Measurements from ENCODE around the gene MAP7D1. TPM values are rescaled to one million over a fixed set of nuclear protein-coding genes. Genes with fewer than 3 reads are reported as not detected.
A peak's percentile ranks its signal among the peaks of the same experiment; 100 is the strongest.
"Not testable (repeated sequence)": the region's sequence is repeated elsewhere in the genome, so short reads cannot be mapped to it uniquely, and the experiment has no call there.

MAP7D1 gene
- polyA plus RNA-seq, 1 donor, result 54.7 TPM

DNA sequence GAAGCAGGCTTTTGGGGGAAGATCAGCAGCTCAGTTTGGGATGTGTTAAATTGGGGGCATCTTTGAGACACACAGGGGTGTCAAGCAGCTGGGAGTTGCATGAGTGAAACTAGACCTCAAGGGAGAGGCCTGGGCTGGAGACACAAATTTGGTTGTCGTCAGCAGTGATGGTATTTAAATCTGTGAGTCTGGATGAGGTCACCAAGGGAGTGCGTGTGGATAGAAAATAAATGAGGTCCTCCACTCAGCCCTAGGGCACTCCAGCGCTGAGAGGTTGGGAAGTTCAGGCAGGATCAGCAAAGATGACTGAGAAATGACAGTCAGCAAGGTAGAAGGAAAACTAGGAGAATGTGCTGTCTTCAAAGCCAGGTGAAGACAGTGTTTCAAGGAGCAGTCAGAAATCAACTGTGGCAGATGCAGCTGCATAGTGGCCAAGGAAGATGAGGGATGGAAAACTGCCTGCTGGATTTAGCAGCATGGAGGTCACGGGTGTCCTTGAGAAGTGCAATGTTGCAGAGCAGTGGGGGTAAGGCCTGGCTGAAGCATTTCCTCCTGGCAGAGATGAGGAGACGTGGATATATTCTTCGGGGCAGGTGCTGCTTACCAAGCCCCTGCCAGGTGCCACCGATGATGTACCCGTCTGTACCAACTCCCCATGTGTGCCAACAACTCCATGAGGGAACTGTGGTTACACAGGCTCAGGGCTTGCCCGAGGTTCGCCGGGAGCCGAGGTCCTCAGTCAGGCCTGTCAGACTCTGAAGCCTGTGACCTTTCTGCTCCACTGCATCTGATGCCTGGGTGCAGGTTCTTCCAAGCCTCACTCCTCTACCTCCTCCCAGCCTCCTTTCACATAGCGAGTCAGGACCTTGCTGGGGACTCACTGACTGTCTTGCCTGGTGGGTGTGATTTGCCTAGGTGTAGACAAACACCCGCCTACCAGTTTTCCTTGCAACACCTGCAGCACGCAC, 11.3 kb downstream of the MAP7D1 start:
- no peak for DNase-seq

GRCh38 chr1:36168514-36168913, 12.6 kb downstream of the MAP7D1 start:
- DNase-seq, result no peak

- DNase-seq, result no peak
Measured at GRCh38 chr1:36170643-36171412, 14.9 kb downstream of the MAP7D1 start.

GRCh38 chr1:36172017-36172747, 16.2 kb downstream of the MAP7D1 start:
- DNase-seq, result no peak

- DNase-seq, result no peak
Measured at GRCh38 chr1:36172983-36173382, 17.0 kb downstream of the MAP7D1 start.

DNA sequence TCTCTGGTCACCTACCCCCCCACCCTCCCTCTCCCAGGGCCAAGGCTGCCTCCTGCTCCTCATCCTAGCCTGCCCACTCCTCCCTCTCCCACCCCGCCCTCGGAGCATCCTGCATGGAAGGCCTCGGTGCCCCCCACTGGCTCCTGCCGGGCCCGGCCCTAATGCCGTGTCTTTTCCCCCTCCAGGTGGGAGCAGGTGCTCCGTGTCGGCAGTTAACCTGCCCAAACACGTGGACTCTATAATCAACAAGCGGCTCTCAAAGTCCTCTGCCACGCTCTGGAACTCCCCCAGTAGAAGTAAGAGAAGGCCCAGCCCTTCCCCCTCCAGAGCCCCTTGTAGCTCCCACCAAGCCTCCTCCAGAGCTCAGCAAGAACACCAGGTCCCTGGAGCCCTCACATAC, 18.8 kb downstream of the MAP7D1 start:
- DNase-seq, result no peak

DNA sequence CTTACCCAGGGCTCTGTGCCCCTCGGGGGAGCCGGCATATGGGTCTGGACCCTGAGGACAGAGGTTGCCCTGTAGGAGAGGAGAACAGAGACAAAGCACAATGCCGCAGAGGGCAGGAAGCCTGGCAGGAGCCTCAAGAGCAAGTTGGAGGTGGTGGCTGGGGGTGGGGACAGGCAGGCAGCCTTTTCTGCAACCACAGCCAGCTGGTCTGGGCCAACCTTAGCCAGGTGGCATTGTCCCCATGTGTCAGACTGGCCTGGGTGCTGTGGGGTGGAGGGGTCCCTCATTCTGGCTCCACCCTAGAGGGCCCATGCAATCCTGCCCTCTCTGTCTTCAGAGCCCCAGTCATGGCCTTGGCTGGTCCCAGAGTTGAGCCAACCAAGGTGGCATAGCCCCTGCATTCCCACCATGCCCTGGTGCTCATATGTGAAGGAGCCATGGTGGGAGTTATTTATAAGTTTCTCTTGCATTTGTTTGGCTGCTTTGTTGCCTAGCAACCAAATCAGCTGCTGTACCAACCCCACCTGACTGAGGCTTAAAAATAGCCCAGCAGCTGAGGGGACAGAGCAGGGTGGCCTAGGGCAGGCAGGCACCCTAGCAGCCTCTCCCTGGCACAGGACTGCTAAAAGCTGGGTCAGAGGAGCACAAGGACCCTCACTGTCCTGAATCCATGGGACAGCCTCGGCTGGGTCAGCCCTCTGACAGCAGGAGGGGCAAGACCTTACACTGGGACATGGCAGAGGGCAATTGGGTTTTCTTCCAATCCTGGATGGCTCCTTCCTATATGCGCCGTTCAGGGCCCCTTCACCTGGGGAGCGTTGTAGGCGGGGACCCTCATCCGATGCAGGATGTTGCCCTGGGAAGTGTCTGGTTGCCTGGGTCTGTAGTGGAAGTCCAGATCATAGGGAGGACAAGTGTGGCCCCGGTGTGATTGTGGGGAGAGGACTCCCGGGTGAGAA, 19.5 kb downstream of the MAP7D1 start:
- no peak for DNase-seq

GRCh38 chr1:36176106-36176949, 20.4 kb downstream of the MAP7D1 start:
- DNase-seq, result no peak

GRCh38 chr1:36177589-36178431, 21.9 kb downstream of the MAP7D1 start:
- no peak for DNase-seq

GRCh38 chr1:36178471-36179219, 22.7 kb downstream of the MAP7D1 start:
- no peak for DNase-seq

DNA sequence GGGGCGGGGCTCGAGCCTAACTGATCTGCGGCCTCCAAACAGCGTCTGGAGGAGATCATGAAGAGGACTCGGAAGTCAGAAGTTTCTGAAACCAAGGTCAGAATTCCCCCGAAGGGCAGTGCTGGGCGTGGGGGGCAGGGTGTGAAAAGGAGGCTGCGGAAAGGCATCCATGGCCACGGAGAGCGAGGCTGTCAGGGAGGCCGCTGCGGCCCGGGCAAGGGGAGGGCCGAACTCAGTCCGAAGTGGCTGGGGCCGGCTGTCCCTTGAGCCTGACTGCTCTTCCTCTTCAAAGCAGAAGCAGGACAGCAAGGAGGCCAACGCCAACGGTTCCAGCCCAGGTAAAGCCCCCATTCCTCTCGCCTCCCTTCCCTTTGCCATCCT, 23.2 kb downstream of the MAP7D1 start:
- DNase-seq, result no peak

GRCh38 chr1:36182734-36183133, 26.8 kb downstream of the MAP7D1 start:
- DNase-seq, result no peak

- DNase-seq, result no peak
Measured at GRCh38 chr1:36183309-36183856, 27.4 kb downstream of the MAP7D1 start.

DNA sequence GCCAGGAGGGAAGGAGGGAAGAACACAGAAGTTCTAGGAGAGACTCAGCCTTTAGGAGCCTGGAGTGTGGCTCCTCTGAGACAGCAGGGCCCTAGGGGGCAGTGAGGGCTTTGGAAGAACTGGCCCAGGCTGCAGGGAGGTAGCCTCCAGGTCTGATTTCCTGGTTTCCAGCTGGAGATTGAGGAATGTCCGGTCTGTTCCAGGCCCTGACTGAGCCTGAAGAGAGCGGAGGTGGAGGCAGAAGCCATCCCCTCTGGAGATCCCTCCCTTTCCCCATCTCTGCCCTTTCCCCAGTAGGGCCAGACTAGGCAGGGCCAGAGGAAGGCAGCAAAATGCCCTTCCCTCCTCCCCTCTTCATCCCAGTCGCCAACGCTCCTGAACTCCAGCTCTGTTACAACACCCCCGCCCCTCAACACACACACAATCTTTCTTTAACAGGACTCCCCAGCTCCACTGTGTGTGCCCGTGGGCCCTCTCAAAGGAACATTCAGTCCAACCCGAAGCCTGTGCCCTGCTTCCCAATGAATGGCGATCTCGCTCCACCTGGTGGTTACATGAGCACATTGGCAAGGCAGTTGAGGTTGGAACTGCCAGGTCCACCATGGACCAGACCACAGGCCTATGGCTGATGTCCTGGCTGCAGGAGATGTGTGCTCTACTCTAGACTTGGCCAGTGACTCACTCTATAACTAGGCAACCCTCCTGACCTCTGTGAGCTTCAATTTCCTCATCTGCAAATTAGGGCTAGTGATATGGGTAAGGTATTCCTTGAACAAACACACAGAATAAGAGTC, 32.0 kb downstream of the MAP7D1 start:
- peak; percentile 80 for DNase-seq

- not testable (repeated sequence) for DNase-seq
Measured at GRCh38 chr1:36196805-36197204, 40.8 kb downstream of the MAP7D1 start.

DNA sequence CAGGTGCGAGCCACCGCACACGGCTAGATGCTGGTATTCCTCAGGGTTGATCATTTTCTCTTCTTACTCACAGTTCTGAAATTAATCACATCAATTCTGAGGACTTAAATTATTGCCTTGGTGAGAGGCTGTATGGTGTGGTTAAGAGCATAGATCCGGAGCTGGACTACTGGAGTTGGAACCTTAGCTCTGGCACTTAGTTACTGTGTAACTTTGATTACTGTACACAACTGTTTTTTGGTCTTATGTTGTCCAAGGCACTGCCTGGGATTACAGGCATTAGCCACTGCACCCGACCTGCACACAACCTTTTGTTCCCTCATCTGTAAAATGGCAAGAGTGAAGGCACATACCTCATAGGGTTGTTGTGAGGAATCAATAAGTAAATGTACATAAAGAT, 42.7 kb downstream of the MAP7D1 start:
- no peak for DNase-seq
